Activated CD4-positive, alpha-beta T cell treated with anti-CD3 and anti-CD28 coated beads, Interleukin-2, amount 50 U/mL, for 48 hours (primary cell): Measurements from ENCODE around the gene MLIP.
"Not testable (repeated sequence)": the region's sequence is repeated elsewhere in the genome, so short reads cannot be mapped to it uniquely, and the experiment has no call there.

Experiments
- DNase-seq, 2 experiments: peaks; one replicate each; pipeline ENCODE4 v3.0.0-alpha.2; 2020

MLIP gene, protein sequence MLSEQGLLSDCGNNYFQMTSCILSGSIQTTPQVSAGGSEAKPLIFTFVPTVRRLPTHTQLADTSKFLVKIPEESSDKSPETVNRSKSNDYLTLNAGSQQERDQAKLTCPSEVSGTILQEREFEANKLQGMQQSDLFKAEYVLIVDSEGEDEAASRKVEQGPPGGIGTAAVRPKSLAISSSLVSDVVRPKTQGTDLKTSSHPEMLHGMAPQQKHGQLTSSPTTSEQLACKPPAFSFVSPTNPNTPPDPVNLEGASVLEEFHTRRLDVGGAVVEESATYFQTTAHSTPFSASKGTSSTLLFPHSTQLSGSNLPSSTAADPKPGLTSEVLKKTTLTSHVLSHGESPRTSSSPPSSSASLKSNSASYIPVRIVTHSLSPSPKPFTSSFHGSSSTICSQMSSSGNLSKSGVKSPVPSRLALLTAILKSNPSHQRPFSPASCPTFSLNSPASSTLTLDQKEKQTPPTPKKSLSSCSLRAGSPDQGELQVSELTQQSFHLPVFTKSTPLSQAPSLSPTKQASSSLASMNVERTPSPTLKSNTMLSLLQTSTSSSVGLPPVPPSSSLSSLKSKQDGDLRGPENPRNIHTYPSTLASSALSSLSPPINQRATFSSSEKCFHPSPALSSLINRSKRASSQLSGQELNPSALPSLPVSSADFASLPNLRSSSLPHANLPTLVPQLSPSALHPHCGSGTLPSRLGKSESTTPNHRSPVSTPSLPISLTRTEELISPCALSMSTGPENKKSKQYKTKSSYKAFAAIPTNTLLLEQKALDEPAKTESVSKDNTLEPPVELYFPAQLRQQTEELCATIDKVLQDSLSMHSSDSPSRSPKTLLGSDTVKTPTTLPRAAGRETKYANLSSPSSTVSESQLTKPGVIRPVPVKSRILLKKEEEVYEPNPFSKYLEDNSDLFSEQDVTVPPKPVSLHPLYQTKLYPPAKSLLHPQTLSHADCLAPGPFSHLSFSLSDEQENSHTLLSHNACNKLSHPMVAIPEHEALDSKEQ

GRCh38 chr6:54111341-54112045 lies at the start of gene MLIP:
MLIP (plus strand) TSS chr6:54111443; CDS start chr6:54111480, 37 bp downstream.
- DNase-seq: no peak

GRCh38 chr6:54063228-54063539 lies 48.1 kb upstream of the MLIP start:
- no peak for DNase-seq

DNA sequence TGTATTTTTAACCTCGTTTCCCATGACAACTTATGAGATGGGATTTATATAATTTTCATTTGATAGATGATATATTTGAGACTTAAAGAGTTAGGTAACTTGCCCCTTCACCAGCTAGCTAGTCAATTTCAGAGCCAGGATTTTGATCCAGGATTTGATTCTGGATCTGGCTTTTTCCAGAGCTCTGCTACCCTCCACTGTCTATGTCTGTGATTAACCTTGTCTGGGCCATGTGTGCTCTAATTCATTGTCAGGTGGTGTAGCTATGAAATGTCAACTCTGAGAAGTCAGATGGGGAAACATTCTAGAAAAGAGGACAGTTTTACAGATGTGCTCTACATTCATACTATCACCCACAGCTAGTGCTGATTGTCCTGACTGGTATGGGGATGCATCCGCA lies 42.5 kb upstream of the MLIP start:
- DNase-seq: no peak

DNA sequence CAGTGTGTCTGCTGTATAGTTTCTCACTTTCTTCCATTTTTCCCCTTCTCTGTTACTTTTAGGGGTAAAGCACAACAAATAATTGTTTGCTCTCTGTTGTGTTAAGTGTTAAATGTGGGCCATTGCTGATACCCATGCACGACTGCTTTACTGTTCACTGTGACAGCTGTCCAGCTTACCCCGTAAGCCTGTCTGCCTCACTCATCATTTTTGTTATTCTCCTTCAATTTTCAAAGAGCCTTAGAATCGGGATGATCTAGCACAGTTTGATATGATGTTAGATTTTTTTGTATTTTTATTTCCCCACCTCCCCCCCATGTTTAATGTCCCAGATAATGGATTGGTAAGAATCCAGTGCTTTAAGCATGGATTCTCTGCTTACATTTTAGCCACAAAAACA lies 41.2 kb upstream of the MLIP start:
- DNase-seq: no peak

DNA sequence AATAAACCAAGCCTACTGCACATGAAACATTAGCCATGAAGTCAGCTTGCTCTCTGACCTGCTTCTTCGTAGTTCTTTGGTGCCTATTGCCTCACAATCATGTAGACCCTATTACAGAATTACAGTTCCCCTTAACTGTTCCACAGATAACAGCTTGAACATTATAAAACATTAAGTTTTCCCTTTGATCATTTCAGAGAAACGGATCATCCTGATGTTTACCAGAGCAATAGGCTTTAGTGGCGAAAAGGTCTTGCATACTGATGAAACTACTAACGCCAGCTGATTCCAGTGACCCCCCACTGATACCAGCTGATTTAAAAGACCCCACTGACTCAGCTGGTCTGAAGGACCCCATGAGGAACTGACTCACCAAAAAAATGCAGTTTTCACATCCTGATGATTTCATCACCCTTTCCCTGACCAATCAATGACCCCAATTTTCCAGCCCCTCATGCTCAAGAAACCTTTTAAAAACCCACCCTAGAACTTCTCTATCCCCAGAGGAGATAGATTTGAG lies 39.4 kb upstream of the MLIP start:
- no peak for DNase-seq

DNA sequence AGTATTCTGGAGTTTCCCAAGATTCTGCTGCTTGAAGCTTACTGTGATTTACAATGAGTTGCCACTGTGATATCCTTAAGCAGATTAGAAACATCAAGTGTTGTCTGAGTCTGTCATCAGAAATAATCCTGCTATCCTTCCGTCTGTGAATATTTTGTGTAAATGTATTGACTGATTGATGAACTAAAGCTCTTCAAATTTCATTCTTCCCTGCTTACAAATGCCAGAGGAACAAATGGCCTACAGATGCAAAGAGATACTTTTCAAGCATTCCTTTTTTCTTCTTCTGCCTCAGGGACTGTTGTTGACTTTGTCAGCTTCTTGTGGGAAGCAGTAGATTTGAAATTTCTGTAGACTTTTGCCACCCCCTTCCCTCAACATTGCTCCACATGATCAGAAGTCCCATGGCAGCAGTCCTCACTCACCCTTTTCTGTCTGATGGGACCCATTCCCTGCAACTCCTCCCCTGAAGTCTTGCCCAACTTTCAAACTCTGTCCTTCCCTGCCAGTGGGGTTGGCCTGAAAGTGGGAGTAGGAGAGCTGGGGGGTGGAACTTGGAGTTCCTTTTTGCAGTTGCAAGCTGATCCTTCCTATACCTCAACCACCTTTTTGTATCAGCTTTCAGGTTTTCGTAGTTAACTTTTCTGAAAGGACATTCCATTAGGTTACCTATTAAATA lies 38.5 kb upstream of the MLIP start:
- DNase-seq: no peak

- no peak for DNase-seq
Observed at GRCh38 chr6:54073487-54073886, 37.8 kb upstream of the MLIP start.

DNA sequence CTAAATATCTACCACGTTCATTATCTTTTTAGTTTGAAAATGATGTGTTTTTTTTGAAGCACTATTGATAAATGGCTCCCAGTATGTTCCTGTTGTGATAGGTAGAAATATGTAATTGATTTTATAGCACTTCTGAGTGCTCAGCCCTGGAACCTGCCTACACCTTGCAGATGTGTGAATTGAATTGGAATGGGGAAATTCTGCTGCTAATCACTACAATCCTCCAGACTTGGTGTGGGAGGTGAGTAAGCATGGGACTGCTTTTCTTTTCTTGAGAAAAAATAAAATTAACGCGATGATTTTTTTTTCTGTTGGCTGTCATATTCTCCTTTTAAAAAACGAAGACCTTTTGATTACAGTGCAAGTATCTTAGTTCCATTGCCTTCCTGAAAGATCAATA lies 37.1 kb upstream of the MLIP start:
- no peak for DNase-seq

GRCh38 chr6:54074578-54075195 lies 36.6 kb upstream of the MLIP start:
- DNase-seq: no peak

DNA sequence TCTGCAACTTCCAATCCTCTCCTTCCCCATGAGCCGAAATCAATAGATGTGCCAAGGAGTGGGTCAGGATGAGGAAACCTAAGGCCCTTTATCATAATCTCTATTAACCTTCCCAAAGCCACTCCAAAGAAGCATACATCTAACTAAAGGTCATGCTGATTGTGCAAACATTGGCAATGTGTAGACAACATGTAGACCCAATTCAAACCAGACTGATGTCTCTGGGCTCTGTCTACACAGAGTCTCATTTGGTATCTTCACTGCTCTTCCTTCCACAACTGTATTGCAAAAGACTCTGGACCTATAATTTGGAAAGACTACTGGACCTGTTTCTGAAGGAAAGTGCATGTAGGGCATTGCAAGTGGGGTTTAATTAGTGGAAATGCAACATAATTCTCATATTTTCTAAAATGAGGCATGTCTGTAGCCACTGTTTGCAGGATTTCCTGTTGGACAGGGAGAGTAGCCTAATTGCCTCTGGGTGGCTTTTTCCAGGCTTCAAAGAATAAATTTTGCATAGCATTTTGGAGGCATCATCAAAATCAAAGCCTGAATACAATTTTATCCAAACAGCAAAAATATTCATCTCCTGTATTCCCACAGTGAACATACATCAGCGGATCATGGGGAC lies 35.0 kb upstream of the MLIP start:
- no peak for DNase-seq

DNA sequence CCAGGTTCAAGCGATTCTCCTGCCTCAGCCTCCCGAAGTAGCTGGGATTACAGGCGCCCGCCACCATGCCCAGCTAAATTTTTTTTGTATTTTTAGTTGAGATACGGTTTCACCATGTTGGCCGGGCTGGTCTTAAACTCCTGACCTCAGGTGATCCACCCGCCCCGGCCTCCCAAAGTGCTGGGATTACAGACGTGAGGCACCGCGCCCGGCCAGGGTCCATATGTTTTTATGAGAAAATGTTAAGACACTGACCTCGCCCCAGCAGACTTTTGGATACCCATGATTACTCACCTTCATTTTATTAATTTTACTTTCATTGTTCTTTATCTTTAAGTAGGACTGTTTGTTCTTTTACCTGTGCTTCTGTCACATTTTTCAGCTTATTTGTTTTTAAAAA lies 29.7 kb upstream of the MLIP start:
- DNase-seq: not testable (repeated sequence)

DNA sequence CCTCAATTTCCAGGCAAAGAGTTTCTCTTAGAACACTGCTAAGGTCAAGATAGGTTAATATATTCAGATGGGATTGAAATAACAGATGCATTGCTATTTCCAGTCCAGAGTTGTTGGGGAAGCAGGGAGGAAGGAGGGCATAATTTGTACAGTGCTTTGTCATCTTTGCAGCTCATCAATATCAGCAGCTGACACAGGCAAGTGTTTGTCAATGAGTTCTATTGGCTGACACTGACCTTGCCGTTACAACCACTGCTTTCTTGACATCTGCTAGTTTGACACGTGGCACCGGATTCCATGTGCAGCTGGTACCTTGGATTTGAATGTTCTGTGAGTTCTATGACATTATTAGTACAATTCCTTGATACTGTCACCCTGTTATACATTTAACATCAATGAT lies 28.0 kb upstream of the MLIP start:
- no peak for DNase-seq

GRCh38 chr6:54084231-54084630 lies 27.0 kb upstream of the MLIP start:
- DNase-seq: no peak

DNA sequence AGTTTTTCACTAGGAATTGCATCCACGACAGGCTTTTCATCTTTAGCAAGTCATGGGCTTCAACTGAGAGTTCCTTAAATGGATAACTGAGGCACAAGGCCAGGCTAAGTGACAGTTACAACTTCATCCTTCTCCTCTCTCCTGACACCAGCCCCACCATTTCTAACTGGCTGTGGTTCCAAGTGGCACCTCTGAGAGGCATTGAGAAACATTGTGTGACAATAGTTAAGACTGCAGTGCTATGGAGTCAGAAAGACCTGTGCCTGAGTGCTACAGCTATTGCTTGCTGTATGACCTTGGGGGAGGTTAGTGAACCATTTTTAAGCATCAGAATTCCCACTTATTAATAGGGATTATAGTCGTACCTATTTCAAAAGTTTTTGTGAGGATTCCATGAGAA lies 26.2 kb upstream of the MLIP start:
- no peak for DNase-seq

DNA sequence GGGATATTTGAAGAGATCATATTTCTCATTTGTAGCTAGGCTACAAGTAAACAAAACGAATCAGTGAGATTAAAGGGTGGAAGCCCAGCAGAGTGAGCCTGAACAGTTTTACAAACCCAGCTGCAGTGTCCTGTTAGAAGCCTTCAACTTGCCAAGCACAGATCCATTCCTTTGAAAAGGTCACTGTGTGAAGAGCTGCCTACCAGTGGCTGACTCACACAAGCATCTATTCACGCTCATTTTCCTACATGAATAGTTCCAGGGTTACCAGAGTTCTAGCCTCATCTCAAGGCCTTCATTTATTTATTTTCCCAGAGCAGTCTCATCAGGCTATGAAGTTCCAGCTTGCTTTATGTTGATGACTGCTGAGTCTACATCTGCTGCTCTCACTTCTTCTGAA lies 25.7 kb upstream of the MLIP start:
- no peak for DNase-seq

DNA sequence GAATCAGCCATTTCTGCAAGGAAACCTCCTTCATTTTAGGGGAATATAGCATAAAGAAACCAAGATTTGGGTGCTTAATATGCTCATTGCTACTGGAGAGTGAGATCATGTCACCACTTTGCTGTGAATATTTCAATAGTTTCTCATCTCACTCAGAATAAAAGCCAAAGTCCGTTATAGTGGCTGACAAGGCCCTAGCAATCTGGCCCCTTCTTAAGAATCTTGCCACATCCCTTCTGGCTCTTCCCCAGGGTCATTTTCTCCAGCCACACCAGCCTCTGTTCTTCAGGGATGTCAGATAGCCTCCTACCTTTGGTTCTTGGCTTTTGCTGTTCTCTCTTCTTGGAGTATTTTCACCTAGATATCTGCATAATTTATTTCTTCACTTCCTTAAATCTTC lies 24.8 kb upstream of the MLIP start:
- no peak for DNase-seq

DNA sequence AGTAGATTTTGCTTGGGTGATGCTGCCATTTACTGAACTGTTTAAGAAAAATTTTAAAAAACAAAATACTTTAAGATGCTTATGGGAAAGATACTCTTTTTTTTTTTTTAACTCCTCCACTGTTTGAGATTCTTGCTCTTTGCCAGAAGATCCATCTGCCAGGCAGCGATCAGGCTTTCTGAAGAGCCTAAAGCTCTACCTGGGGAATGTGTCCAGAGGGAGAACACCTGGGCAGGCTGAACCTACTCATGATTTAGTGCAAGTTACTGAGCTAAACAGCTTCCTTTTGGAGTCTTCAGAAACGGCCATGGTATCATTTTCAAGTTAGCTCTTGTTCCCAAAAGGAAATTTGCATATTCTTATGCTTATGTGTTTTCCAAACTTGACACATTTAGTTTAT lies 23.5 kb upstream of the MLIP start:
- no peak for DNase-seq

DNA sequence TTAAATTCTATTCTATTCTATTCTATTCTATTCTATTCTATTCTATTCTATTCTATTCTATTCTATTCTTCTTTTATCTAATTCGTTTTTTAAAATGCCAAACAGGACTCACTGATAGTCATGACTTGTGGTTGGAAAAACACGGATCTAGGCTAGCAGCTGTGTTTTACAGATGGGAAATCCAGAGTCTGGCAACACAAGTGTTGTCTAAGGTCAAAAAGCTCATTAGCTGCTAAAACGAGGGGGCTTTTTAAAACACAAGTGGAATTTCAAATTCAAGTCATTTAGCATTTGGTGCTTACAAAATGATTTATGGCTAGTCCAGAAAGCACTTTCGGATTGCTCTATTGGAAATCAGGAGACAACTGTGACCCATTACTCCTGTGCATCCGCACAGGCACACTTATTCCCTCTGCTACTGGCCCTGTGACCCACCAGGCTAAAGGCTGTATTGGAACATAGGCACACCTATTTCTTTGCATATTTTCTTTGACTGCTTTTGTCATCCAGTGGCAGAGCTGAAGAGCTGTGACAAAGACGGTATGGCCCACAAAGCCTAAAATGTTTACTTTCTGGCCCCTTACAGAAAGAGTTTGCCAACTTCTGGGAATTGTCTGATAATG lies 17.8 kb upstream of the MLIP start:
- no peak for DNase-seq

GRCh38 chr6:54094293-54094692 lies 16.9 kb upstream of the MLIP start:
- DNase-seq: no peak

GRCh38 chr6:54094786-54095185 lies 16.5 kb upstream of the MLIP start:
- no peak for DNase-seq

DNA sequence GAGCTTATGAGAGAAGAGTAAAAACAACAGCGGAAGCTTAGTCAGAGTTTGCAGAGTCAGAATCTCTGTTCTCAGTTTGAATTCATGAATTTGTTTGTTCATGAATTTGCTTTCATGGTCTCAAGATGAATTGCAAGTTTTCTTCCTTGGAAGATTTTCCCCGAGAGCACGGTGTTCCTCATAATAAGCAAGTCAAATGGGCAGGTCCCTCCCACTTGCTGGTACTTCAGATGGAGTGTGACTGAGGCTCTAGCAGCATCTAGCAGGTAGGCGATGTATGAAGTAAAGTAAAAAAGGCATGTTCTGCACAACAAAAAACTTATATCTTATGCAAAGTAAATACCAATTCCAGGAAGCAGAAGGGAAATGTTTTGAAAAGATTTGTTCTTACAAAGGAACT lies 15.5 kb upstream of the MLIP start:
- DNase-seq: no peak
